PC-9 (cell line): ENCODE data around the gene WIPI1. TPM values are rescaled to one million over a fixed set of nuclear protein-coding genes. Genes with fewer than 3 reads are reported as not detected.

Experiments used
- BruUV-seq: library from RNA; stranded (reverse); fragments of 400-500 nt; replicated peaks from 2 replicates; lab custom pipeline; 2021; lab: Mats Ljungman, UMichigan
- CTCF ChIA-PET: fragments of 300-600 bp; sonication (Branson Sonifier 250); formaldehyde crosslinking; loops from one replicate; lab custom pipeline; 2022; ENCODE audit warnings: antibody characterized with exemption; lab: Charles Lee
- POLR2A ChIA-PET: fragments of 300-600 bp; sonication (Branson Sonifier 250); formaldehyde crosslinking; loops from one replicate; lab custom pipeline; 2022; ENCODE audit warnings: antibody characterized with exemption; ENCODE audit not compliant: unreplicated experiment; lab: Charles Lee
- DNase-seq, 2 experiments: peaks; one replicate each; pipeline versions ENCODE4 v3.0.0 to v3.0.0-alpha.2; 2015 to 2022; ENCODE audit warnings: mixed read lengths in 1 of 2
- H2AFZ ChIP-seq: fragments of 200-600 bp; sonication (generic); 2 replicates; pipeline ENCODE4 v1.8.1; 2017; ENCODE audit warnings: antibody characterized with exemption
- H3F3A ChIP-seq: fragments of 200-600 bp; sonication (generic); 2 replicates; pipeline ENCODE4 v1.8.1; 2017; ENCODE audit warnings: antibody characterized with exemption, mild to moderate bottlenecking, low read depth; ENCODE audit not compliant: insufficient read depth
- H3K27ac ChIP-seq: fragments of 200-600 bp; sonication (generic); 2 replicates; pipeline ENCODE4 v1.6.1; 2016; ENCODE audit warnings: mixed run types
- H3K27me3 ChIP-seq: fragments of 200-600 bp; sonication (generic); 2 replicates; pipeline ENCODE4 v1.6.1; 2016; ENCODE audit warnings: low read depth, mixed run types; ENCODE audit not compliant: insufficient read depth
- H3K36me3 ChIP-seq: fragments of 200-600 bp; sonication (generic); 2 replicates; pipeline ENCODE4 v1.6.1; 2016; ENCODE audit warnings: low read depth, mixed run types
- H3K4me1 ChIP-seq: fragments of 200-600 bp; sonication (generic); replicated peaks from 2 replicates; pipeline ENCODE4 v1.6.1; 2016; ENCODE audit warnings: mixed run types; ENCODE audit not compliant: insufficient read depth
- H3K4me2 ChIP-seq: fragments of 200-600 bp; sonication (generic); 2 replicates; pipeline ENCODE4 v1.6.1; 2017; ENCODE audit warnings: mixed run types
- H3K4me3 ChIP-seq: fragments of 200-600 bp; sonication (generic); 2 replicates; pipeline ENCODE4 v1.6.1; 2016; ENCODE audit warnings: mixed run types
- H3K79me2 ChIP-seq: fragments of 200-600 bp; sonication (generic); 2 replicates; pipeline ENCODE4 v1.6.1; 2017; ENCODE audit warnings: low read depth, mixed run types
- H3K9me2 ChIP-seq: fragments of 200-600 bp; sonication (generic); 2 replicates; pipeline ENCODE4 v1.8.1; 2017; ENCODE audit warnings: mild to moderate bottlenecking; ENCODE audit not compliant: insufficient read depth
- H3K9me3 ChIP-seq: fragments of 200-600 bp; sonication (generic); 2 replicates; pipeline ENCODE4 v1.8.1; 2016; ENCODE audit warnings: low read depth; ENCODE audit not compliant: insufficient read depth
- H4K20me1 ChIP-seq: fragments of 200-600 bp; sonication (generic); 2 replicates; pipeline ENCODE4 v1.8.1; 2017; ENCODE audit not compliant: insufficient read depth
- CTCF ChIP-seq: fragments of 200-600 bp; sonication (generic); conservative IDR thresholded peaks from 2 replicates; pipeline ENCODE4 v1.6.1; 2017; ENCODE audit warnings: mixed run types, antibody characterized with exemption, mild to moderate bottlenecking, moderate library complexity
- EZH2 ChIP-seq: fragments of 200-600 bp; sonication (generic); IDR thresholded peaks from 2 replicates; pipeline ENCODE4 v1.8.0; 2017; ENCODE audit warnings: antibody characterized with exemption, low read depth
- intact Hi-C: fragments of 100-400 bp; cut with micrococcal nuclease; formaldehyde crosslinking; loops from one replicate; pipeline ENCODE4 v1.10.0; 2022; ENCODE audit not compliant: unreplicated experiment
- total RNA-seq: library from RNA; stranded (reverse); gene quantifications from 2 replicates; pipeline ENCODE4 v1.2.3, GENCODE V29; 2021

The WIPI1 gene
- total RNA-seq, 1 experiment from 2014 or later, result 11.2 TPM

DNA sequence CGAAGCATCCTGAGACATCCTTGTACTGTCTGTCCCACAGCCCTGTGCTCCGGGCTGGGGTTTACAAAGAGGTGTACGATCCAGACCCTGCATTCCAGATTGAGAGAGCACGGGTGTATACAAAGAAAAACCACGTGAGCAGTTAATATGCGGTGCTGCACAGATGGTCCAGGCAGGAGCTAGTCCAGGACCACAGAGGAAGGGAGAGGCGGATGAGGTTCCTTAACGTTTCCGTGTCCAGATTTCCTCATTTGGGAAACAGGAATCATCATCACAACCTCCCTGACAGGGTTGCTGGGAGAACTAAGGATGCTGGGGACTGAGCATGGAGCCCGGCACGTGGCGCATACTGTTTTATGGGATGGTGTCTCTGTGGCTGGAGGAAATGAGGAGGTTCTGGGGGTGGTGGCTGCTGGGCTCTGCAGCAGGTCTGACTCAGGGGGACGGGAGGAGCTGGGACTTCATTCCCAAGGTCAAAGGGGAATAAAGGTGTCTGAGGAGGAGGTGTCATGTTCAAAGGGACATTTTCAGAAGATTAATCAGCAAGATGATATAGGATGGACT lies 26.2 kb downstream of the WIPI1 start:
- Histone ChIP-seq H3K4me2 (no peak overlapping the region), H3K9me3 (no peaks in the 10 kb centered on the region), H3K79me2 (no peaks in the 10 kb centered on the region), H3K4me3 (no peak overlapping the region), H3K9me2 (no peaks in the 10 kb centered on the region), H3K36me3 (no peaks in the 10 kb centered on the region; the same call in 1 of the 2 replicates), H2AFZ (no peak overlapping the region), H3K27me3 (no peaks in the 10 kb centered on the region), H3F3A (peaks cover 1% of the 10 kb centered on the region; the same call in 1 of the 2 replicates), H3K4me1 (0 out of 2 replicates have a peak, but pooled peaks cover 1% of the 10 kb centered on the region), H4K20me1 (no peaks in the 10 kb centered on the region), H3K27ac (no peak overlapping the region)
- no TSS peak for BruUV-seq
- no peak for DNase-seq
- intact Hi-C loops, result no loop called here
- ChIA-PET CTCF (no interaction called here), POLR2A (no interaction called here)
- TF ChIP-seq EZH2, result no peak
- no peak for TF ChIP-seq CTCF

GRCh38 chr17:68429881-68430280 lies 27.4 kb downstream of the WIPI1 start:
- H3K79me2 ChIP-seq, result no peaks in the 10 kb centered on the region
- ChIA-PET POLR2A (no interaction called here), CTCF (no interaction called here)

GRCh38 chr17:68428498-68429172 lies 28.7 kb downstream of the WIPI1 start:
- no peak overlapping the region for H3K27ac ChIP-seq
- intact Hi-C loops, result no loop called here
- CTCF ChIA-PET, result no interaction called here
- POLR2A ChIA-PET, result interaction anchor here (0.7 kb wide), 1 partner anchor 1848 kb away, joined by 4 read pairs; no protein-coding TSS in a partner anchor
- H3K4me3 ChIP-seq, result no peak overlapping the region
- no peaks in the 10 kb centered on the region for H4K20me1 ChIP-seq
- no peaks in the 10 kb centered on the region for H3K79me2 ChIP-seq
- no peak overlapping the region for H2AFZ ChIP-seq
- no peaks in the 10 kb centered on the region; the same call in 1 of the 2 replicates for H3F3A ChIP-seq
- H3K4me2 ChIP-seq, result no peak overlapping the region
- DNase-seq, result no peak
- no TSS peak for BruUV-seq
- TF ChIP-seq CTCF (no peak), EZH2 (no peak)
- H3K36me3 ChIP-seq, result no peaks in the 10 kb centered on the region; the same call in 1 of the 2 replicates
- no peaks in the 10 kb centered on the region for H3K27me3 ChIP-seq
- H3K9me2 ChIP-seq, result no peaks in the 10 kb centered on the region
- H3K9me3 ChIP-seq, result no peaks in the 10 kb centered on the region
- peaks cover 11% of the 10 kb centered on the region for H3K4me1 ChIP-seq

More at GRCh38 chr17:68429881-68430280, 27.4 kb downstream of the WIPI1 start:
- Histone ChIP-seq H3K36me3 (no peaks in the 10 kb centered on the region; the same call in 1 of the 2 replicates), H3K4me1 (peaks cover 7% of the 10 kb centered on the region), H3F3A (no peaks in the 10 kb centered on the region; the same call in 1 of the 2 replicates), H2AFZ (no peak overlapping the region), H3K27me3 (no peaks in the 10 kb centered on the region), H3K9me3 (no peaks in the 10 kb centered on the region), H3K4me2 (no peak overlapping the region), H3K9me2 (no peaks in the 10 kb centered on the region), H3K4me3 (no peak overlapping the region), H4K20me1 (no peaks in the 10 kb centered on the region), H3K27ac (no peak overlapping the region)
- intact Hi-C loops, result no loop called here
- TF ChIP-seq CTCF (no peak), EZH2 (no peak)
- DNase-seq, result no peak
- BruUV-seq, result no TSS peak
